T-helper 17 cell (primary cell): ENCODE data around the gene GNB5. TPM values are rescaled to one million over a fixed set of nuclear protein-coding genes. Genes with fewer than 3 reads are reported as not detected.

Experiments used
- ATAC-seq: fragments of 150-1000 bp; cut with Tn5 transposase; 2 replicates; pipeline ENCODE4 v1.10.0; 2021; ENCODE audit warnings: mild to moderate bottlenecking, moderate library complexity
- DNase-seq, 3 donors: peaks; one replicate each; pipeline versions ENCODE4 v3.0.0 to v3.0.0-alpha.2; 2020 to 2021
- H3K9me3 ChIP-seq: one replicate; pipeline ENCODE4 v1.7.0; 2013; ENCODE audit warnings: low read length, mild to moderate bottlenecking; ENCODE audit not compliant: control insufficient read depth, poor library complexity, severe bottlenecking
- H3K27ac Mint-ChIP-seq: one replicate; pipeline ENCODE4 v1.8.0; 2022; ENCODE audit warnings: mild to moderate bottlenecking, moderate library complexity, mixed read lengths
- H3K27me3 Mint-ChIP-seq: one replicate; pipeline ENCODE4 v1.8.0; 2022; ENCODE audit warnings: mixed read lengths
- H3K36me3 Mint-ChIP-seq: one replicate; pipeline ENCODE4 v1.8.0; 2022; ENCODE audit warnings: low read depth, mixed read lengths
- H3K4me1 Mint-ChIP-seq: one replicate; pipeline ENCODE4 v1.8.0; 2022; ENCODE audit warnings: mild to moderate bottlenecking, mixed read lengths
- H3K4me3 Mint-ChIP-seq: one replicate; pipeline ENCODE4 v1.8.0; 2022; ENCODE audit warnings: mild to moderate bottlenecking, moderate library complexity, mixed read lengths
- total RNA-seq, 4 donors: library from RNA in 2 of 4; stranded (reverse) in 2 of 4; gene quantifications; one replicate each; pipeline ENCODE4 v1.2.3 and lab custom pipeline; 2022 to 2026

Gene GNB5
- total RNA-seq, 2 donors from 2014 or later = 63.2 to 79.7 TPM

DNA sequence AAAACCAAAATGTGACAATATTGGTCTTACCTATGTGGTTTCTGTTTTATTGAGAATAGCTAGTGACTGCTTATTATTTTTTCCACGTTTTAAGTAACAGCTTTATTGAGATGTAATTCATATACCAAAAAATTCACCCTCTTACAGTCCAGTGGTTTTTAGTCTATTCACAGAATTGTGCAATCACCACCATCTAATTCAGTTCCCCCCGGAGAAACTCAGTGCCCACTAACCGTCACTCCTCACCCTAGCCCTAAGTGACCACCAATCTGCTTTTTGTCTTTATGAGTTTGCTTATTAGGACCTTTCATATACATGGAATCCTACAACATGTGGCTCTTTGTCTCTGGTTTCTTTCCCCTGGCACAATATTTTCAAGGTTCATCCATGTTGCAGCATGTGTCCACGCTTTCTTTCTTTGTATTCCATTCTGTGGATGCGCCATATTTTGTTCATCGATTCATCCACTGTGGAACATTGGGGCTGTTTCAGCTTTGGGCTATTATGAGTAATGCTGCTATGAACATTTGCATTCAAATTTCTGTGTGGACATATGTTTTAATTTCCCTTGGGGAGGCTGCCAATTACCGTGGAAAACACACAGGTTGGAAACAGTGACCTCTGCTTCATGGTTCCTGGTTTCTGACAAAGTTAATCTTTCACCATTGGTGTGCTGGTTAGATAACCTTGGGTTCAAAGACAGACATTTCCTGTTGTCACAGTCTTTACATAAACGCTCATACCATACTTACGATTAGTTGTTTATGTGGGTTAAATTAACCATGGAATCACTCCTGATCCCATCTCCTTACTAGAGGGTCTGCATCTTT lies 75.4 kb downstream of the GNB5 start:
- Mint-ChIP-seq H3K4me3 (no peak overlapping the region), H3K27me3 (peaks cover 6% of the 10 kb centered on the region), H3K27ac (peak overlapping the region; percentile 78)

DNA sequence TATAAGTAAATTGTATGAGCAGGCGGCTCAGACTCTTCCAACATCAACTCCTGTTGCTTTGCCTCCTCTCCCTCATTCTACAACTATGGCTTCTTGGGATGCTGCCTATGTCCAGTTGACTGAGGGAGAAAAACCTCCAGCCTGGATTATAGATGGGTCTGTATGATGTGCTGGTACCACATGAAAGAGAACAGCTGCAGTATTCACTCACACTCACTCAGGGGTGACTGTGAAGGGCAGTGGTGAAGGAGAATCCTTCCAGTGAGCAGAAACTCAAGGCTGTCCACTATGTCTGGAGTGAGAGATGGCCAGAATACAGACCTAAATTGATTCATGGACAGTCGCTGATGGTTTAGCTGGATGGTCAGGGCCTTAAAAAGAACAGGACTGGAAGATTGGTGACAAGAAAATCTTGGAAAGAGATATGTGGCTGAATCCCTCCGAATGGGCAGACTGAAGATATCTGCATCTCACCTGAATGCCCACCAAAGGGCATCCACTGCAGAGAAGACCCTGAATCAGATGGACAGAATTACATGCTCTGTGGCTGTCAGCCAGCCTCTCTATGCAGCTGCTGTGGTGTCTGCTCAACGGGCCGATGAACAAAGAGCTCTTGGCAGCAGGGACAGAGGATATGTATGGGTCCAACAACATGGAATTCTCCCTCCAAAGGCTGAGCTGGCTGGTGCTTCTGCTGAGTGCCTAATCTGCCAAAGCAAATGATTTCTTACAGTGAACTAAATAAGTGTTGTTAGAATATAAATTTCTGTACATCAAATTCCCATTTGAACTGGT lies 76.7 kb downstream of the GNB5 start:
- H3K27me3 Mint-ChIP-seq = peaks cover 13% of the 10 kb centered on the region
- H3K9me3 ChIP-seq = no peaks in the 10 kb centered on the region
- H3K27ac Mint-ChIP-seq = no peak overlapping the region
- DNase-seq (no peak), ATAC-seq (no peak)
- H3K36me3 Mint-ChIP-seq = no peaks in the 10 kb centered on the region
- H3K4me1 Mint-ChIP-seq = peaks cover 8% of the 10 kb centered on the region
- no peak overlapping the region for H3K4me3 Mint-ChIP-seq

More for the DNA sequence above, 75.4 kb downstream of the GNB5 start:
- Mint-ChIP-seq H3K4me1 (peaks cover 8% of the 10 kb centered on the region), H3K36me3 (no peaks in the 10 kb centered on the region)
- ATAC-seq (no peak), DNase-seq (no peak)
- H3K9me3 ChIP-seq = no peaks in the 10 kb centered on the region

GRCh38 chr15:52113708-52114107 lies 77.5 kb downstream of the GNB5 start:
- Mint-ChIP-seq H3K4me1 (peaks cover 8% of the 10 kb centered on the region), H3K36me3 (no peaks in the 10 kb centered on the region), H3K27me3 (peaks cover 18% of the 10 kb centered on the region), H3K4me3 (peak overlapping the region; percentile 66), H3K27ac (no peak overlapping the region)
- H3K9me3 ChIP-seq = no peaks in the 10 kb centered on the region
- DNase-seq (no peak), ATAC-seq (no peak)

DNA sequence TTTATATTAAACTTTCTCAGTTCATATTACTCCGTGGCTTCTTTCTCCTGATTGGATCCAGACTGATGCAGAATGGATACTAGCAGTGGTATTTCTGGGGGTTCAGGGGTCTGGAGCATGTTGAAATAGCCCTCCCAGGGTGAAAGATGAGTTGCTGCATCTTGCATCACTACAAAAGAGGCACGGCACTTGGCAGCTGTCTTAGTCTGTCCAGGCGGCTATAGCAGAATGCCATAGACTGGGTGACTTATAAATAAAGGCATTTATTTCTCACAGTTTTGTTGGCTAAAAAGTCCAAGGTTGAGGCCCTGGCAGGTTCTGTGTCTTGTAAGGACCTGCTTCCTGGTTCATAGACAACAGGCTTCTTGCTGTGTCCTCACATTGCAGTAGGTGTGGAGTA lies 78.0 kb downstream of the GNB5 start:
- DNase-seq = no peak
- no peaks in the 10 kb centered on the region for H3K9me3 ChIP-seq
- Mint-ChIP-seq H3K27ac (no peak overlapping the region), H3K4me3 (peak overlapping the region; percentile 66), H3K27me3 (peaks cover 23% of the 10 kb centered on the region), H3K36me3 (no peaks in the 10 kb centered on the region), H3K4me1 (peaks cover 8% of the 10 kb centered on the region)
- ATAC-seq = no peak

- Mint-ChIP-seq H3K27ac (no peak overlapping the region), H3K4me1 (peaks cover 7% of the 10 kb centered on the region), H3K36me3 (no peaks in the 10 kb centered on the region), H3K27me3 (peaks cover 28% of the 10 kb centered on the region), H3K4me3 (peak overlapping the region; percentile 77)
- H3K9me3 ChIP-seq = no peaks in the 10 kb centered on the region
- DNase-seq (peak; percentile 12 to 37 (median 17)), ATAC-seq (peak; percentile 89)
These were observed 78.9 kb downstream of the GNB5 start for GRCh38 chr15:52112203-52112750.

- H3K36me3 Mint-ChIP-seq = peaks cover 3% of the 10 kb centered on the region
- H3K27me3 Mint-ChIP-seq = peaks cover 30% of the 10 kb centered on the region
- H3K4me1 Mint-ChIP-seq = peaks cover 5% of the 10 kb centered on the region
- H3K9me3 ChIP-seq = no peaks in the 10 kb centered on the region
- H3K4me3 Mint-ChIP-seq = peak overlapping the region; percentile 77
- H3K27ac Mint-ChIP-seq = no peak overlapping the region
- ATAC-seq (no peak), DNase-seq (no peak)
These were observed 79.5 kb downstream of the GNB5 start for GRCh38 chr15:52111517-52112202.

DNA sequence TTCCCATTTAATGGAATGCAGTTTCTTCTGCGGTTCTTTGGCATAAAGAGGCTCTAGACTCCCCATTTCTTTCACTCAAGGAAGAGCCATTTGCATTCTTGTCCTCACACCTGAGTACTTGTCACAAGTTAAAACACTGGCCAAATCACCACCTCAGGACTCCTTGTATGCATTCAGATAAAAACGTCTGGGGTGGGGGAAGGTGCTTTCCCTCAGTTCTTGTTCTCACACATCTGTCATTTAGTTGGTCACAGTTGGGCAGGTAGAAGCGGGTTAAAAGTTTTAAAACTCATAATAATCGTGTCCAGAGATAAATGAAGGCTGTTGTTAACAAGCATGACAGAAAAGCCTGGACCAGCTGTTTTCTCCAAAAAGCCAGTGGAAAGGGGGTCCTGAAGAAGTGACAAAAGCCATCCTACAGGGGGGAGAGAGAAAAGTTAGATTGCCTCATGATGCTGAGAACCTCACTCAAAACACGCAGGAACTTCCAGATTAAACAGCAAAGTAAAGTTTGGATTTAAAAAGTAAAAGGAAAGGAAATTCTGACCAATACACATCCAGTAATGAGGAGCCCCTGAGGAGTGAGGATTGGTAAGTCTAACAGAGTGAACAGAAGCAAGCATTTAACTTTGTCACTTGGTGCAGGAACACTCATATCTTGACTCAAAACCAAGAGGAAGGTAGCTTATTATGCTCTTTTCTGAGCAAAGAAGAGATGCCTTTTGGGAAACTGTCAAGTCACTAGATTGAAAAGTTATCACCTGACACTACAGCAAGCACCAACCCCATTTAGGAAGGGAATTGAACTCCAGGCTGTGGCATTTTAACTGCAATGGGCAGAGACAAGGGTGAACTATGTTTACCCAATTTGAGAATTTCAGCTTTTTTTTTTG lies 81.4 kb downstream of the GNB5 start:
- H3K9me3 ChIP-seq = no peaks in the 10 kb centered on the region
- DNase-seq = no peak
- no peak for ATAC-seq
- Mint-ChIP-seq H3K4me3 (no peak overlapping the region), H3K36me3 (peaks cover 5% of the 10 kb centered on the region), H3K4me1 (no peaks in the 10 kb centered on the region), H3K27me3 (peaks cover 45% of the 10 kb centered on the region), H3K27ac (no peak overlapping the region)

GRCh38 chr15:52107238-52107637 lies 84.0 kb downstream of the GNB5 start:
- Mint-ChIP-seq H3K27ac (no peak overlapping the region), H3K27me3 (peaks cover 64% of the 10 kb centered on the region), H3K4me3 (no peak overlapping the region), H3K4me1 (peaks cover 7% of the 10 kb centered on the region), H3K36me3 (peaks cover 9% of the 10 kb centered on the region)
- no peak for ATAC-seq
- no peaks in the 10 kb centered on the region for H3K9me3 ChIP-seq
- no peak for DNase-seq

- ATAC-seq (no peak), DNase-seq (no peak)
- Mint-ChIP-seq H3K4me3 (peak overlapping the region; percentile 36), H3K36me3 (peaks cover 9% of the 10 kb centered on the region), H3K4me1 (peaks cover 7% of the 10 kb centered on the region), H3K27ac (no peak overlapping the region), H3K27me3 (peaks cover 68% of the 10 kb centered on the region)
- no peaks in the 10 kb centered on the region for H3K9me3 ChIP-seq
These were observed 84.6 kb downstream of the GNB5 start for GRCh38 chr15:52106641-52107040.

DNA sequence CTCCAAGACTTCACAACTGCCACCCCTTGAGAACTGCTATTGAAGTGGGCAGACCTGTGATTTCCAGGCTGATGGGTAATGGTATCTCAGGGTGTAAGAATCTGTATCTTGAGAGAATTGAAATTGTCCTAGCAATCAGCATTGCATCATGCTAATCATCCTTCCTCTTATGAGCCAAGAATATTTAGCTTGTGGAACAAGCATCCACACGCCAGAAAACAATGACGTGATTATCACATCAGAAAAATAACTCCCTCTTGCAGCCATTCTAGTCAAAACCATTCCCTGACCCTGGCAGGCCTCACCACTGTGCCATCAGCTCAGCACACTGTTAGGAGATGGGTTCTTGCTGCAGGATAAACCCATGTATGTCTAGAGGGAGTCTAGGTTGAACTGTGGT lies 85.3 kb downstream of the GNB5 start:
- no peaks in the 10 kb centered on the region for H3K9me3 ChIP-seq
- Mint-ChIP-seq H3K4me3 (no peak overlapping the region), H3K4me1 (peaks cover 7% of the 10 kb centered on the region), H3K36me3 (peaks cover 9% of the 10 kb centered on the region), H3K27me3 (peaks cover 62% of the 10 kb centered on the region), H3K27ac (no peak overlapping the region)
- ATAC-seq (no peak), DNase-seq (no peak)

DNA sequence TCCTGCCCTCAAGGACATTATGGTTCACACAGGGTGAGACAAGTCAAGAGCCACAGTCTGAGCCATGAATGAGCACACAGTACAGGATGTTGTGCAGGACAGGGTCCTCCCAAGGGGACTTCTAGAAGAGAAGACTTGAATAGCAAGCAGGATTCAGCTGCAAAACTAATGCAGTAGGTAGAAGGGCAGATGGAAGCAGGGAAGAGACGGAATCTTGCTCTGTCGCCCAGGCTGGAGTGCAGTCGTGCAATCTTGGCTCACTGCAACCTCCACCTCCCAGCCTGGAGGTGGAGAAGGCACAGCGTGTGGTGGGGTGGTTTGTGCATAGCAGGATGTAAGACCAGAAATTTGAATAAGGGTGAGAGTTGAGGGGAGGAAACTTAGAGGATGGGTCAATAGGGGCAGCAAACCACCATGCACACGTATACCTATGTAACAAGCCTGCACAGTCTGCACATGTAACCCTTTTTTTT lies 86.6 kb downstream of the GNB5 start:
- Mint-ChIP-seq H3K36me3 (peaks cover 9% of the 10 kb centered on the region), H3K4me1 (peaks cover 7% of the 10 kb centered on the region), H3K27me3 (peaks cover 56% of the 10 kb centered on the region), H3K4me3 (no peak overlapping the region), H3K27ac (no peak overlapping the region)
- DNase-seq (no peak), ATAC-seq (no peak)
- H3K9me3 ChIP-seq = no peaks in the 10 kb centered on the region
